ENCODE measurements around the gene TRMU.

The TRMU gene

DNA sequence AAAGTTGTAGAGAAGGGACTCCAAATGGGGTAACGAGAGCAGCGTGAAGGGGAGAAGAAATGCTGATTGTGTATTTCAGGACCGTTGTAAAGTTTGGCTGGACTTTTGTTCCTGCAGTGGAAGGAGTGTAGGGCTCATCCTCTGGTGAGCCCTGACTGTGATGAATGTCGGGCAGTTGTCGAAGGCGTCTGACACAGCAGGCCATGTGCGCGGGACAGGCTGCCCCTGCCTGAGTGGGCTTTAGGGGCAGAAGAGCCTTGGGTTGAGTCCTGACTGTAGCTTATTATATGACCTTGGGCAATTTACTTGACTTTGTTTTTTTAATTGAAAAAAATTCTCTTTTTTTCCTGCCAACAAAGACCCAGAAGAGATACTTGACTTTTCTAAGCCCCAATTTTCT is 3.1 kb downstream of the TRMU start:
- DNase-seq = no peak

DNA sequence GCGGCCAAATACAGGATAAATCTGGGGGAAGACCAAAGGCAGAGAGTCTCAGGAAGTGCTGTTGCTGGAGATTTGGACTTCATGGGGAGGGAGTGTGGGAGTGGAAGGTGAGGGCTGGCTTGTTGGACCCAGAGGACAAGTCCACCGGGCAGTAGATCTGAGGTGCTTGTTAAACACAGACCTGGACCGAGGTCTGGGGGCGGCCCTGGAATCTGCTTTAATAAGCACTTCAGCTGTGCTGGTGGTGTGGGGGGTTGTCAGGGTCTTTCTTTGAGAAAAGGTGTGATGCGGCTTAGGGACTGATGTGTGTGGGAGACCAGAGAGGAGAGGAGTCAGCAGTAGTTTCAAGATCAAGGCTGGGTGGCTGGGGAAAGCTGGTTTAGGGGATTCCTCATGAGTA is 4.4 kb downstream of the TRMU start:
- no peak for DNase-seq

DNA sequence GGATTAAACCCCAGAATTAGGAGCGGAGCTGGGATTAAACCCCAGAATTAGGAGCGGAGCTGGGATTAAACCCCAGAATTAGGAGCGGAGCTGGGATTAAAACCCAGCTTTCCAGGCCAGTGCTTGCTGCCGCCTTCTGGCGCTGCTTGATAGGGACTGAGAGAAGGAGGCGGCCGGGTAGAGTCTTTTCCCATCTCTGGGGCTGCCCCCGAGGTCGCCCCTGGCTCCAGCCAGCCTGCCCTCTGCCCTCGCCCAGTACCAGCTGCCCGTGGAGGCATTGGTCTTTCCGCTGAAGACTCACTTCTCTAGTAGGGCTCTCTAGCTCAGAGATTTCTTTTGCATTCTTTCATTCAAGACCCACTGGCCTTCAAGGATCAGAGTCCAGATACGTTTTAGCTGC is 5.2 kb downstream of the TRMU start:
- no peak for DNase-seq

DNA sequence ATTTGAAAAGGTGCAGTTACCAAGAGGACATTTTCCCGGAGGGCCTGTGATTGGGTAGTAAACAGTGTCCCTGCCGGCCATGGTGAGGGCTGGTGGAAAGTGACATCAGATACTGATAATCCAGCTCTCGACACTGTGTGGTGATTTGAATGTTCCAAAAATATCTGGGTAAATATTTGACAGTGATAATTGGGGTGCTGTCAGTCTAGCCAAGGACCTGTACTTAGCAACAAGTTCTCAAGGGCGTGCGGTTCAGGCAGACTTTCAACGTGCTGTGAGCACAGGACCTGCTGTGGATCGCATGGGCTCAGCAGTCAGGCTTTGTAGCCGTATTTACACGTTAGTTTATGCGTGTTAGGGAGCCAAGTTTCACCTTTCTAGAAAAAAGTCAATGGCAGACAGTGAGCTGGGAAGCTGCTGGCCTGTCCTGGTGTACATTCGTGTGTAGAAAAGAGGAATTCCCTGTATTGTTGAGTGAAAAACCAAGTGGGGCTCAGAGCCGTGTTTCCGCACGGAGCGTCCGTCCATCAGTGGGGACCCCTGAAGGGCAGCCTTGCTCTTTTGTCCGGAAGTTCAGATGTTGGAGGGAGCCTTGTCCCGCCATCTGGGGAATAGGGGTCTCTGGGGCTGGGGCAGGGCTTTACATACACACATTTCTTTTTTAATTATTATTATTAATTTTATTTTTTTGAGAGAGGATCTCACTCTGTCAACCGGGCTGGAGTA is 11.3 kb downstream of the TRMU start:
- no peak for DNase-seq

DNA sequence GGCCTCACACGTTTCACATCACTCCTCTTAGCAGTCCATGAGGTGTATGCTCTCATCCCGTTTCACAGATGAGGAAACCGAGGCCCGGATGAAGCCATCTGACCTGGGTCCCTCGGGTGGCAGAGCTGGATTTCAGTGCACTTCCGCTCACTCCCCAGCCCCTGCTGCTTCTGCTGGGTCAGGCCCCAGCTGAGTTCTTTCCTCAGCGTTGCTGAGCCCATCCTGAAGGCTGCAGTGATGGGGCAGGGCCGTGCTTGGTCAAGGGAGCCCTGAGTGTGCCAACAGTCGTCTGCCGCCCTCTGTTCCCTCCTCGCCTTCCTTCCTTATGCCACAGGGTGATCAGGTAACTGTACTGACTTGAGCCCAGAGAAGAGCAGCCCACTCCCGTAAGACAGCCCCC is 12.1 kb downstream of the TRMU start:
- no peak for DNase-seq

DNA sequence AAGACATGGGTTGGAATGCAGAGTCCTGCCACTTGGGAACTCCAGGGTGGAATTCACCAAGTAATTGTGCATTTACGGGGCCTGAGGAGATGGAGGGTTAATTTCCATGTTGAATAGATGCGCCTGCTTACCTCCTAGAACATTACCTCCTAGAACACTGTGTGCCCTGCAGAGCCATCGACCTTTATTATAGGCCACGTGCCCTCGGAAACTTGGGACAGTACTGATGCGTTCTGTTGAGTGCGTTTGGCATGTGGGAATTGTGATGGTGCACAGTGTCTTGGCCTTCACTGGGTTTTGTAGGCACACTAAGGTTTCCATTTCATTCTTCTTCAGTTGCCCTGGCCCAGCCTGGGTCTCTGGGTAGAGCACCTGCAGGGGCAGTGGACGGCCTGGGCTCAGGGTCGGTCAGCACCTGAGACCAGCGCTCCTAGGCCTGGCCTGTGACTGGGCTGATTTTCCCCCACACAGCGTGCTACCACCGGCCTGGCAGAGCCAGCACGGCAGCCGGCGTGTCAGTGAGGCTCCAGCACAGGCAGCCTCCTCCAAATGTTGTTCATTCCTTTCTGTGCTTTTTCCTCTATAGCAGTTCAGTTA is 12.7 kb downstream of the TRMU start:
- no peak for DNase-seq

DNA sequence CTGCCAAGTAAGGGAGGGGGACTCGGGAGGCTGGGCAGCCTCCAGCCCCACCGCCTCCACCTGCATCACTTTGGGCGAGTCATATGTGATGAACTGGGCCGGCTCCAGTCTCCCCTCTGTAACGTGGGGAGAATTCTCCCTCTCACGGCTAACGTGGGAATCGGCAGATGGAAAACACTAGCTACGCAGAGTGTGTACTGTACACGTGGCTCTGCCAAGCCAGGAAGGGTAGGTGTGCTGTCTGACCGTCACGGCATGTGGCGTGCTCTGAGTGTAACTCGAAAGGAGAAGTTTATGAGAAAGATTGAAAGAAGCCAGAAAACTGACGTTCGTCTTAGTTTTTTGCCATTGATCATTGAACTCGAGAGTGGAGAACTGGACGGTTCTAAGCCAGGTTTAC is 13.7 kb downstream of the TRMU start:
- no peak for DNase-seq

DNA sequence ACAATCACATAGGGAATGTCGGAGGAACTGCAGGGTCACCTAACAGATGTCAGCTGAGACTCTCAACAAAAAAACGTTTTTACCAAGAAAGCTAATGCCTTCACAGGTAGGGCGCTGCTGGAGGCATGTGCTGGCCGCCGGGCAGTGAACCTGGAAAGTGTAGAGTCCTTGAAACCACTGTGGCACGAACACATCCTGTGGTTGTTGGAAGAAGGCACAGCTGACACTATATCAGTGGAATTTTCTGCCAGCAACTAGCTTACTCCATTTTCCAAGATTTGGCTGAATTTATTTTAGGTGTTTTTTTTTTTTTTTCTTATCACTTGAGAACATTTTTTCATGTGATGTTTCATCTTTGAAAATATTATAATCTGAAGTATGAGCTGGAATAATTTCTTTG is 14.2 kb downstream of the TRMU start:
- no peak for DNase-seq

DNA sequence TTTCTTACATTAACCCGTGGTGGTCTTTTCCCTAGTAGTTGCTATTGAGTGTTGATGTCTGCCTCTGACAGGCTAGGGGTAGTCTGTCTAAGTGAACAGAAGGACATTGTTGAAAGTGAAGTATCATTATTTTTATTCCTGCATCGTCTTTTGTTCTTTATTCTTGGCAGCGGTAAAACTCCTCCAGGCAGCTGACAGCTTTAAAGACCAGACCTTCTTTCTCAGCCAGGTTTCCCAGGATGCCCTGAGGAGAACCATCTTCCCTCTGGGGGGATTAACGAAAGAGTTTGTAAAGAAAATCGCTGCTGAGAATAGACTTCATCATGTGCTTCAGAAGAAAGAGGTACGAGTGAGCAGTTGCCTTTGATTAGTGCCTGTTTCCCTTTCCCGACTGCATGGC is 14.6 kb downstream of the TRMU start:
- no peak for DNase-seq

DNA sequence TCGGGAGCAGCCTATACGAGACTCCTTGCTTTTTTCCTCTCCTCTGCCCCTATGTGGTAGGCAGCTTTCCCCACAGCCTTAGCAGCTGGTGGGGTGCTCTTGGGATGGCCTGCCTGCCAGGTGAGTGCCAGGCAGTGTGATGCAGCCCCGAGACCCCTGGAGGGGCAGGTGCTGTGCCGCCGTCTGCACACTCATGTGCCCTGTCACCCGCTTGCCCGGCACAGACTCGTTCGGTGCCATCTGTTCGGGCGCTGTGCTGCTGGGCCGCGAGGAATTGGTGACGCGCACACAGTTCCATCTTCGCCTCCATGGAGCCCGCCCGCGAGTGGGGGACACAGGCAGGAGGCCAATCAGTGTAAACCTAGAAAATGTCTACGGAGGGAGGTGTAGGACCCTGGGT is 15.1 kb downstream of the TRMU start:
- no peak for DNase-seq

DNA sequence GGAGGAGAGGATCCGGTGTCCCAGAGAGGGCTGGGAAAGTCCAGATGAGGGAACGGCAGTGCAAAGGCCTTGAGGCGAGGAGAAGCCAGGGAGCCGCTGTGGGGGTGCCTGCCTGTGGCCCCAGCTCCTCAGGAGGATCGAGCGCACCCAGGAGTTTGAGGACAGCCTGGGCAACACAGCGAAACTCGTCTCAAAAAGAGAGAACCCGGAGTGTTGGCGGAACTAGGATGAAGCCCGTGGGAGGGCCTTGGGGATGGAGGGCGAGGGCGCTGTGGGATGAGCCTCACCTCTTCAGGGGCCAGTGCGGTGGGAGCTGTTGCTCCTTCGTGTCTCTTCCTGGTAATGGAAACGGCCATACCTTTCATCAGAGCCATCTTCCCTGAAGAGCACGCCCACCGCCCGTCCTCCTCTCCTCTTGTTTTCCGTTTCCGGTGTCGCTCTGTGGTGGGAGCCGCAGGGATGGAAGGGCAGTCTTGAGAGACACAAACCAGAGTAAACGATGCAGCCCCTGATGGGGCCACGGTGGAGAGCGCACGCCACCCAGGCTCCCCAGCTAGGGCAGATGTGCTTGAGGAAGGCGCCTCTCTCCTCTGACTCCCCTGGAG is 15.7 kb downstream of the TRMU start:
- no peak for DNase-seq

DNA sequence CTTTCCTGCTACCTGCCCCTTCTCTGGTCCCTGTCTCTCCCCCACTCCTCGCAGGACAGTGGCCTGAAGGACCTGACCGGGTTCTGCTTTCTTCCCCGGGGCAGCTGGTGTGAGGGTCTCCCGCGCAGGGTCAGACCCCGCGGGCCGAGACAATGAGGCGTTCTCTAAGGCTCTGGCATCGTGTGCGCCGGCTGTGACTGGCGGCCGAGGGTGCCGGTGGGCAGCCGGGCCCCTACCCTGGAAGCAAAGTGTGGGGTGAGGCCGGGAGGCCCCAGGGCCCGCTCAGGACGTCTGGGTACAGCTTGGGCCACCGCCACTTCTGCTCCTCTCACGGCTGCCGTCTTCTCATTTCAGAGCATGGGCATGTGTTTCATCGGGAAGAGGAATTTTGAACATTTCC is 16.3 kb downstream of the TRMU start:
- no peak for DNase-seq

DNA sequence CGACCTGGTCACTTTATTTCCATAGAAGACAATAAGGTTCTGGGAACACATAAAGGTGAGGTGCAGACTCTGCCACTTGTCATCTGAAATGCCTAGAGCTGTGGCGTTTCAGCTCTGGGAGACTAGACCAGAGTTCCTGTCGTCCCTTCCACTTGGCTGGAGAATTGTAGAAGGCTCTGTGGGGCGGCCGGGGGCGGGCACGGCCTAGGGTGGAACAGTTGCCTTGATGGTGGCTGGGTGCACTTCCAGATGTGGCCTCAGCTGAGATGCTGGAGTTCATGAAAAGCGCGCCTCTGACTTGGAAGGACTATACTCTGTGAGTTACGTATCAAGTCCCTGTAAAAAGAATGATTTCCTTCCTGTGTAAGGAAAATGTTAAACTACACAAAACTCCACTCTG is 16.8 kb downstream of the TRMU start:
- DNase-seq = no peak

DNA sequence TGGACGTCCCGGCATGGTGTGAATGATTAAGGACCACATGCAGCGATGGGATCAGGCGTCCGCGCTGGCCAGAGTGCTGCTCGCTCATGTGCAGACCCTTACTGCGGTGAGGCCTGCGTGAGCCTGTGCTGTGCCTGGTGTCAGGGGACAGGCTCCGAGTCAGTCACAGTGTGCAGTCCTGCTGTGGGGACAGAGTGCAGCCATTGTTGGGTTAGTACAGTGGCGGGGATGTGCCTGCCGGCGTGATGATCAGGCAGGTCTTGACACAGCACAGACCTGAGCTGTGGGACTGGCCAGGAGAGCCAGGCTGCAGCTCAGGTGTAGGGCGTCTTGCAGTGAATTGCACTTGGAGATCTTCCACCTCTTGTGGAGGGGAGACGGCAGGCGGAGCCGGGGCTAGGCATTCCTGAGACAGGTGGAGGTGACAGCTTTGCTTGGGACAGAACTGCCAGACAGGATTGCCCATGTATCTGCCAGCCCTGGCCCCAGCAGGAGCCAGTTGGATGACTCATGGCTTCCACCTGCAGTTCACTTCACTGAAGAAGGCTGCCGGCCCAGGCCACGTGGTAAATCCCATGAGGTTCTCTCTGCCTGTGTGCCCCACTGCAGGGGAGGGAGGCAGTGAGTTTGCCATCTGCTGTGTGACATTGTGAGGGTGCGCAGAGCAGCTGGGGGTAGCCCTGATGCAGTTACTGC is 17.3 kb downstream of the TRMU start:
- no peak for DNase-seq

DNA sequence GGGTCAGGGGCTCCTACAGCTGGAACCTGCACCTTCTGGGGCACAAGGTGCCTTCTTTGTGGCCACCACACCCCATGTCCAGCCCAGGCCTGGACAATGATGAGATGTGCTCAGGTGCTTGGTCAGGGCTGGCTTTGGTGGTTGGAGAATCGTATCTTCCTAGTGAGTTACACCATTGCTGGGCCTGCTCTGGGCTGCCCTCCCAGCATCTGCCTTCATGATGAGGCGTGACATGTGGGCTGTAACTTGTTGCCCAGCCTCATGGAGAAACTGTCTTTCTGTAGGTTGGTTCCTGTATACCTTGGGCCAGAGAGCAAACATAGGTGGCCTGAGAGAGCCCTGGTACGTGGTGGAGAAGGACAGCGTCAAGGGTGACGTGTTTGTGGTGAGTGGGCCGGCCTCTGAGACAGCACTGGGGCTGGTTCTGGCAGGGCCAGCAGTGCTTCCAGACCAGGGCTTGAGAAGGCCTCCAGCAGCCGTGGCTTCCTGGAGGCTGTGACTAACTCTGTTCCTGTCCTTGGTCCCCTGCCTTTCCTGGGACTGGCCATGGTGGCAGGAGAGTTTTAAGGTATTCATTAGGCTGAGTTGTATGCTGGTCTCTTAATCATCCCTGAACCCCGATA is 18.1 kb downstream of the TRMU start:
- no peak for DNase-seq

DNA sequence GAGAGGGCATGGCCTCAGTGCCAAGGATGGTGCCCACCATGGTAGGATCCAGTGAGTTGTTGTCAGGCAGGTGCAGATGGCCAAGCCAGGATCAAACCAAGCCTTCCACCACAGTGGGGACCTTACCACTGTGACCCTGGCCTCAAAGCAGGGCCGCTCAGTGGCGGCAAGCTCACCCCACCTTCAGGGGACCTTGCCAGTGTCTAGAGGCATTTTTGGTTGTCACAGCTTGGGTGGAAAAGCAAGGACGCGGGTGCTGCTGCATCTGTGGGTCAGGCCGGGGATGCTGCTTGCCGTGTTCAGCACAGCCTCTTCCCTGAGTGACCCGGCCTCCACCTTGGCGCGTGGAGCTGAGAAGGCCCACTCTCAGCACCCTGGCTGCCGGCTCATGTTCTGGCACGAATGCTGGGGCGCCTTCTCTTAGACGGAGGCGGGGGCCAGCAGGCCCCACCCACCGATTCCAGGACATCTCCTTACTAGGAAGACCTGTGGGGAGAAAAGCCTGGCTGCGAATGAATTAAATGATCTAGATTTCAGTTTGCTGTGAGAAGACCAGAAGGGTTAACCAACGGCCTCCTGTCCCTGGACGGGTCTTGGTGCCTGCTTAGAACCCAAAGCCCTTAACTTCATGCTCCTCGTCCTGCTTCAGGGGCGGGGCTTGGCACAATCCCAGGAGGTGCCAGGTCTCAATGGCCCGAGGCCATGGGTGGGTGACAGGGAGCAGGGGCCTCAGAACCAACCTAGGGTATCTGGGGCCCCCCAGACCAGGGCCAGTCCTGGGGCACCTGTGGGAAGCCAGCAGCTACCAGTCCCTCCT is 18.9 kb downstream of the TRMU start:
- no peak for DNase-seq

DNA sequence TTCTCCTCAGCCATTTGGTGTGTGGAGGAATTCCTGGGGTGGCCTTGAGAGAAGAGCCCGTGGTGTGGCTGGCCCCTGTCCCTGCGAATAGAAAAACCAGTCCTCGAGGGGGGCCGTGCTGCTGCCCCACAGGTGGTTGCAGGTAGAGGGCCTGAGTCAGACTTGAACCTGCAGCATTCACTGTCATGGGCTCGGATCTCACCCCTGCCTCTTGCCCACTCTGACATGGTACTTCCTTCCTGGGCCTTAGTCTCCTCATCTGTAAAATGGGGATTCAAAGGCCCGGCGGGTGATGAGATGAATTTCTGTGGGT is 19.4 kb downstream of the TRMU start:
- DNase-seq = no peak

DNA sequence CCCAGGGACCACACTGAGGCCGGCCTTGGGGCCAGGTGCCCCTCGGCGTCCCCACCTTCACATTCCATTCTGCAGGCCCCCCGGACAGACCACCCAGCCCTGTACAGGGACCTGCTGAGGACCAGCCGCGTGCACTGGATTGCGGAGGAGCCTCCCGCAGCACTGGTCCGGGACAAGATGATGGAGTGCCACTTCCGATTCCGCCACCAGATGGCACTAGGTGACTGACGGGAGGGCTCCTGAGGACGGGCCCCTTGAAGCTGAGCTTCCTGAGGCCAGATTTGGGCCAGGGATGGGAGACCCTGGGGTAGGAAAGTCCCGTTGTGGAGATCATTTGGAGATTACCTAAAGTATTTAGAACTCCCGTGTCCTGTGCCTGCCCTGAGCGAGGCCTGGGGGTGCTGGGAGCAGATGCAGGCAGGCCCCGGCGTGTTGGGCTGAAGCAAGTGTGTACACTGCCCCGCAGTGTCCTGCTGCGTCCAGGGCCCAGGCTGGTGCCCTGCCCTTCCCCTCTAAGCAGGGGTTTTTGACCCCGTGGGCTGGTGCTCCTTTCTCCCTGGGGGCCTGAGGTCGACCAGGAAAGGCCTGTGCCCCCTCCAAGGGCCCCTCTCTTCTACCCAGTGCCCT is 20.0 kb downstream of the TRMU start:
- DNase-seq = peak; percentile 34

DNA sequence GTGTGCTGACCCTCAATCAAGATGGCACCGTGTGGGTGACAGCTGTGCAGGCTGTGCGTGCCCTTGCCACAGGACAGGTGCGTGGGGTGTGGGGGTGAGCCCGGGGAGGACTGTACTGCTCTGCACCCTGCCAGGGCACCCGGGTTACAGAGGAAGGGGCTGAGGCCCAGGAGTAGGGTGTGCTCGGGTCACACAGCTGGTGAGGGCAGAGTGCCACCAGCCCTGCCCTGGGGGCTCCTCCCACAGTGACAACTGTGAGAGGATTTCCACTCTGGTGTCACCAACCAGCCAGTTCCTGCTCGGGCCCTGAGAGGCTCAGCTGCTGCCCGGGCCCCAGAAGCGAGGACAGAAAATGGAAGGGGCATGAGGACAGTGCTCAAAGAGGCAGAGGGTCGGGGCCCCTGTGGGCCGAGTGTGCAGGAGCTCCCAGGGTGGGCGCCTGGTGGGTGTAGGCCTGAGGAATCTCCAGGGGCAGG is 20.5 kb downstream of the TRMU start:
- no peak for DNase-seq

DNA sequence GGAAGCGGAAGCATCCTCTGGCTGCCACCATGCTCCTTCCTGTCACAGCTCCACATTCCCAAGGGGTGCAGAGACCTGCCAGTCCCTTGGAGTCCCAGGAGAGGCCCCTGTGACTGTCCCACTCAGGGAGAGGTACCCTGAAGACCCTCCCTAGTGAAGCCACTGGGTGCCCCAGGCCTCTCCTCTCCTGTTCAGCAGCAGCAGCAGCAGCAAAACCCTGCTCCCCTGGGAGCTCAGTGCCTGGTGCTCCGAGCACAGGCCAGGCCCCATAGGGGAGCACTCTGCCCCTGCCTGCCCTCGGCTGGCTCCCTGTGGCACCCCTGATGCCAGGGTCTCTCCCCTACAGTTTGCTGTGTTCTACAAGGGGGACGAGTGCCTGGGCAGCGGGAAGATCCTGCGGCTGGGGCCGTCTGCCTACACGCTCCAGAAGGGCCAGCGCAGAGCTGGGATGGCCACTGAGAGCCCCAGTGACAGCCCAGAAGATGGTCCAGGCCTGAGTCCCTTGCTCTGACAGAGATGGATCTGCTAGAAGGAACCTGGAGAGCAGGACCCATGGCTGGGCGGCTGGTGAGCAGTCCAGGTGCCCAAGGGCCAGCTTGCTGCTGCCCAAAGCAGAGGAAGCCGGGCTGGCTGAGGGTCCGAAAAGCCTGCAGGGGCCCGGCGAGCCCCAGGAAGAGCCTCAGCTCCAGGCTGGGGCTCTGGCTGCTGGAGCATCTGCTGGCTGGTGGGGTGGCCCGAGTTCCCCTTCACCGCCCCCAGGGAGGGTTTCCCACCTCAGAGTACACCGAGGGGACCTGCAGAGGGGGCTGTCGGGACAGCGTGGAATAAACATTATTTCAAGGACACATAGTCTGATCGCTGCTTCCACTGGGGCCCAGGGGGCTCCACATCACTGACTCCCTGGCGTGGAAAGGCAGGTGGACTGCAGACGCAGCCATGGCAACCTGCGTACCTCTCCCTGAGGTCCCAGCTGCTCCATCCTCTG is 21.3 kb downstream of the TRMU start:
- no peak for DNase-seq
